ENCODE results near the gene PDE4B. TPM values are rescaled to one million over a fixed set of nuclear protein-coding genes. Genes with fewer than 3 reads are reported as not detected.

Gene PDE4B
- total RNA-seq, 4 donors from 2014 or later = 11.2 to 49.5 (median 26.3) TPM

DNA sequence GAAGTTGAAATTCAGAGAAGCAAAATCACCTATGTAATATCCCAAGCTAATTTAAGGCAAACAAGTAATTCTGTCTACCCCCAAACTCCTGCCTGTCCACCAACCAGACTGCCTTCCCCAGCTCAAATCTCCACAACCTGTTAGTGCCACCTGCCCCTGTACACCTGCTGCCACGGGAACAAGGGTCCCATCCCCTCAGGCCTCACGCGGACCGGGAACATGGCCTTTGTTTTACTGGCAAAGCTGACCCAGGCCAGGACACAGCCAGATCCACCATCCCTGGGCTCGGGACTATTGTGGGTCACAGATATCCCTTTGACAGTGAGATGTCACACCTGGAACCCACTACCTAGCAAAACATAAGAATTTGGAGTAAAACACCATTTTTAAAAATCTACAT is 601.9 kb downstream of the PDE4B start:
- ATAC-seq (ENCODE audit: low FRiP score) (no peak), DNase-seq (ENCODE audit: low spot score) (no peak)
- TF ChIP-seq, protein P1, sequence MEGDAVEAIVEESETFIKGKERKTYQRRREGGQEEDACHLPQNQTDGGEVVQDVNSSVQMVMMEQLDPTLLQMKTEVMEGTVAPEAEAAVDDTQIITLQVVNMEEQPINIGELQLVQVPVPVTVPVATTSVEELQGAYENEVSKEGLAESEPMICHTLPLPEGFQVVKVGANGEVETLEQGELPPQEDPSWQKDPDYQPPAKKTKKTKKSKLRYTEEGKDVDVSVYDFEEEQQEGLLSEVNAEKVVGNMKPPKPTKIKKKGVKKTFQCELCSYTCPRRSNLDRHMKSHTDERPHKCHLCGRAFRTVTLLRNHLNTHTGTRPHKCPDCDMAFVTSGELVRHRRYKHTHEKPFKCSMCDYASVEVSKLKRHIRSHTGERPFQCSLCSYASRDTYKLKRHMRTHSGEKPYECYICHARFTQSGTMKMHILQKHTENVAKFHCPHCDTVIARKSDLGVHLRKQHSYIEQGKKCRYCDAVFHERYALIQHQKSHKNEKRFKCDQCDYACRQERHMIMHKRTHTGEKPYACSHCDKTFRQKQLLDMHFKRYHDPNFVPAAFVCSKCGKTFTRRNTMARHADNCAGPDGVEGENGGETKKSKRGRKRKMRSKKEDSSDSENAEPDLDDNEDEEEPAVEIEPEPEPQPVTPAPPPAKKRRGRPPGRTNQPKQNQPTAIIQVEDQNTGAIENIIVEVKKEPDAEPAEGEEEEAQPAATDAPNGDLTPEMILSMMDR (IDR thresholded peaks at IDR 0.05) = no peak

DNA sequence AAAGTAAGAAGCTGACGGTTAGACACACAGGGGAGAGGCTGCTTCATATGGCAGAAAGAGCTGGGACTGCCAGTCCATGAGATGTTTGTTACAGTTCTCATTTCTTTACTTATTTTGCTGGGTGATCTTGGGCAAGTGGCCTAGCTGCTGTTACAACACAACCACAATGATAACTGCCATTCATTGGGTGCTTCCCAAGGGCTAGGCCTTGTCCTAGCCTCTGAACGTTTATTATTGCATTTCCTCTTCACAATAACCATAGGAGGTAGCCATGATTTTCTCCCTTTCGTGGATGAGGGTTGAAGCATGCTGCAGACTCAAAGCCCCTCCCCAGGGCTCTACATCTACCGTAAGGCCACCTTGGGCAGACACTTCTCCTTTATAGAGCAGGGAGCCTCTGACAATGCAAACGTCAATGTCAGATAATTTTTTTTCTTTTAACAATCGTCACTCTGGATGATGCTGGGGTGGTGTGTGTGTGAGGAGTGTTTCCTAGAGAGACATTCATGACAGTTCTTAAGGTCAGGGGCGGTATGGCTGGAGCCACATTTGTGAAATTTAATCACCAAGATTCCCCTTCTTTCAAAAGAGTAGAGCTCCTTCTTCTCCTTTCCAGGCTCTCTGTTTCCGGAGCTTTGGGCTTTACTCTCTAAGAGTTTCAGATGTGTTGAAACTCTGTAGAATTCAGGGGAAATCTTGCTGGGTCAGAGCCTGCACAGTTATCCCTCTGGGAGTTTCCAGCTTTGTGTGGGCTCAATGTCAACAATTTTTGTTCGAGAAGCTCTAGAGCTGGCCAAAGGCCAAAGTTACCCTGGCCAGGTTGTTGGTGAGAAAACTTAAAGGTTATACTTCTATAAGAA is 602.7 kb downstream of the PDE4B start:
- DNase-seq (ENCODE audit: low spot score) (no peak), ATAC-seq (ENCODE audit: low FRiP score) (peak; percentile 78)
- TF ChIP-seq, protein P1 (IDR thresholded peaks at IDR 0.05) = no peak

DNA sequence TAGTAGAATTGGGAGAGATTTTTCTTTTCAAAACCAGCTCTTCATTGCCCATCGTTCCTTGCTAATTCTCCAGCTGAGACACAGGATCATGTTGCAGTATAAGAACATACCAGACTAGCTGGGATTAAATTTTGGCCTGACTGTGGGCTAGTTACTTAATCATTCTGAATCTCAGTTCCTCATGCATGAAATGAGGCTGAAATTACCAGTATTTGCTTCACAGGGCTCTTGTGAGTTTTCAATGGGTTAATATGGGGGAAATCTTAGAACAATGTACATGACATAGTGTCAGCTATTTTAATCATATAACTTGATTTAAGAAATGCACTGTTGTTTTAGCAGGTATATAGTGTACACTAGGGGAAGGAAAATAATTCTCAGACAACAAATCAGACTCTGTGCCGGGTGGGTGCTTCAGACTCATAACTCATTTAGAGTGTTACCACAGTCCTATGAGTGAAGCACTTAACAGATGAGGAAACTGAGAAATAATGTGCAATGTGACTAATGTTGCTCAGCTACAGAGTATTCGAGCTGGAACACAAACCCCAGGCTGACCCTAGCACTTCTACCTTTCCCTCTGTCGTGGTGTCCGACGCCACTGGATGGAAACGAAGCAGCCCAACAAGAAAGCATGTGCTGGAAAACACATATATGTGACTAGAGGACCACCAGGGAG is 603.7 kb downstream of the PDE4B start:
- no peak for DNase-seq (ENCODE audit: low spot score)
- ATAC-seq (ENCODE audit: low FRiP score) = no peak
- TF ChIP-seq, protein P1 (IDR thresholded peaks at IDR 0.05) = no peak

DNA sequence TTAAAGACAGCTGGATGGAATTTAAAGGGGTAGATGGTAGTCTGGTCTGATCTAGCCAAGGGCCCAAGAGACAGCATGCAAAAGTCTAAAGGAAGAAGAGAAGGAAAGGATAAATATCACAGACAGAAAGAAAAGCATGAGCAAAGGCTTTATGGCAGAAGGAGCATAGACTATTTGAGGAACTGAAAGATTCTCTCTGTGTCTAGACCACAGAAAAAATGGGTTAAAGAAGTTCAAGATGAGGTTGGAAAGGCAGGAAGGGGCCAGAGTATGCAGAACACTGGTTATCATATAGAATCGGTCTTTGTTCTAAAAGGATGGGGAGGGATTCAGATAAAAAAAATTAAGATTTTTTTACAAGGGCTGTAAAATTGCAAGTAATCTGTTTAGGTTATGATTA is 604.5 kb downstream of the PDE4B start:
- ATAC-seq (ENCODE audit: low FRiP score) = no peak
- TF ChIP-seq, protein P1 (IDR thresholded peaks at IDR 0.05) = no peak
- no peak for DNase-seq (ENCODE audit: low spot score)

DNA sequence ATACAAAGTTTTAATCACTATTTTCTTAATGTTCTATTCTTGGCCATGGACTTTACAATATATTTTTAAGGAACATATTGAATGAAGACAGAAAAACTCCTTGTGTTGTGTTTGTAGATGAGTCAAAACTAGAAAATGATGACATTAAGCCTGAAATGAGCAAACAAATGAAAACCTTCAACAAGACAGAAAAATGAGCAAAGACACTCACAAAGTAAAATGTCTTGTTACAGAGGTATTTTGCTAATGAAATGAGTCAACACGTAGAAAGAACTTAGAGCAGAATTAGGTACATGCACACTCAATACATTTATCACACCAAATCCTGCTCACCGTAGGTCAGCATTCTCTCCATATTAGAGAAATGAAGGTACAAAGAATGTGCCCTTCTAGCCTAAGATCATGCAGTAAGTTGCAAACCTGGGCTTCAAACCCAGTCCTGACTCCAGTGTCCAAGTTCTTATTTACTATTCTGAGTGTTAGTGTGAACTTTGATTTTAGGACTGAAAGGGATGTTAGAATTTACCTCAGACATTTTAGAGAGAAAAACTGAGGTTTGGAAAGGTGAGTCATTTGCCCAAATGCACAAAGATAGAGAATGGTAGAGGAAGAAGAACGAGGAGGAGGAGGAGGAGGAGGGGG is 607.3 kb downstream of the PDE4B start:
- no peak for DNase-seq (ENCODE audit: low spot score)
- TF ChIP-seq, protein P1 (IDR thresholded peaks at IDR 0.05) = no peak
- no peak for ATAC-seq (ENCODE audit: low FRiP score)

DNA sequence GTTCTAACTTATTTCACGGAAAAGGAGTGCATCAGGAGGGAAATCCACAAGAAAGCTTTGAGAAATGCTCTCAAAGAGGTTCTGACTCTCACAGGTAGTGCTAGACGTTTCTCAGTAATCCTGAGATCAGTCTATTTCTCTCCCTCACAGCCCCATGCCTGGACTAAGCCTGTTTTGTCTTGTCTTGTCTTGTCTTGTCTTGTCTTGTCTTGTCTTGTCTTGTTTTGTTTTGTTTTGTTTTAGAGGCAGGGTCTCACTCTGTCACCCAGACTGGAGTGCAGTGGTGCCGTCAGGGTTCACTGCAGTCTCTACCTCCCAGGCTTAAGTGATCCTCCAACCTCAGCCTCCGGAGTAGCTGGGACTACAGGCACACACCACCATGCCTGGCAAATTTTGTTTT is 608.0 kb downstream of the PDE4B start:
- TF ChIP-seq, protein P1 (IDR thresholded peaks at IDR 0.05) = no peak
- ATAC-seq (ENCODE audit: low FRiP score) (no peak), DNase-seq (ENCODE audit: low spot score) (no peak)

All from omental fat pad (tissue), 4 donors.